NT2/D1 (cell line): ENCODE data around the gene STAG3.

Experiments used
- SUZ12 ChIP-seq: IDR thresholded peaks from 2 replicates; pipeline ENCODE4 v1.6.1; 2011; ENCODE audit not compliant: insufficient read length, insufficient read depth; ENCODE audit errors: extremely low read depth
- YY1 ChIP-seq: IDR thresholded peaks from 2 replicates; pipeline ENCODE4 v1.6.1; 2011; ENCODE audit not compliant: insufficient read length, insufficient read depth
- ZNF274 ChIP-seq: IDR thresholded peaks from 2 replicates; pipeline ENCODE4 v1.6.1; 2011; ENCODE audit warnings: mild to moderate bottlenecking, low read depth, low read length

- TF ChIP-seq SUZ12 = no peak
- TF ChIP-seq YY1 = no peak
- TF ChIP-seq ZNF274 = no peak
Observed at GRCh38 chr7:100200693-100201092, 23.0 kb downstream of the STAG3 start.
